ENCODE data around the gene CA9.

GRCh38 chr9:35723426-35723825 is 49.7 kb downstream of the CA9 start:
- TF ChIP-seq ATF6 (CRISPR knock-in tag; IDR thresholded peaks at IDR 0.05) (no peak), RELA (CRISPR knock-in tag; IDR thresholded peaks at IDR 0.05; ENCODE audit: borderline replicate concordance) (no peak)

Measured in WTC11 (cell line).